22Rv1 (cell line): ENCODE results near the gene CYTL1.

Source experiments
- H3K27ac ChIP-seq: fragments of 450-650 bp; 2 replicates; pipeline ENCODE4 v1.5.1; 2017
- CTCF ChIP-seq: fragments of 450-650 bp; IDR thresholded peaks from 2 replicates; pipeline ENCODE4 v1.5.1; 2017; ENCODE audit warnings: mild to moderate bottlenecking
- ZFX ChIP-seq: fragments of 450-650 bp; IDR thresholded peaks from 2 replicates; pipeline ENCODE4 v1.6.1; 2017; ENCODE audit warnings: antibody characterized with exemption, borderline replicate concordance

Gene CYTL1

GRCh38 chr4:4981427-4981826 lies 37.8 kb downstream of the CYTL1 start:
- no peak for TF ChIP-seq ZFX
- no peak for TF ChIP-seq CTCF

GRCh38 chr4:4980621-4981230 lies 38.5 kb downstream of the CYTL1 start:
- no peak overlapping the region for H3K27ac ChIP-seq
- TF ChIP-seq ZFX = no peak
- no peak for TF ChIP-seq CTCF

More at GRCh38 chr4:4981427-4981826, 37.8 kb downstream of the CYTL1 start:
- no peak overlapping the region for H3K27ac ChIP-seq

- H3K27ac ChIP-seq = no peak overlapping the region
- TF ChIP-seq ZFX (no peak), CTCF (no peak)
Measured at GRCh38 chr4:4979971-4980370, 39.3 kb downstream of the CYTL1 start.

- TF ChIP-seq CTCF (no peak), ZFX (no peak)
- no peak overlapping the region for H3K27ac ChIP-seq
Measured at GRCh38 chr4:4974727-4975126, 44.5 kb downstream of the CYTL1 start.

- TF ChIP-seq CTCF (no peak), ZFX (no peak)
Measured at GRCh38 chr4:4971796-4972195, 47.5 kb downstream of the CYTL1 start.

GRCh38 chr4:4969298-4969697 lies 50.0 kb downstream of the CYTL1 start:
- H3K27ac ChIP-seq = no peak overlapping the region
- TF ChIP-seq ZFX (no peak), CTCF (no peak)

More at GRCh38 chr4:4971796-4972195, 47.5 kb downstream of the CYTL1 start:
- H3K27ac ChIP-seq = no peak overlapping the region

GRCh38 chr4:4968161-4968725 lies 51.0 kb downstream of the CYTL1 start:
- H3K27ac ChIP-seq = no peak overlapping the region
- no peak for TF ChIP-seq CTCF
- no peak for TF ChIP-seq ZFX
